LNCAP (cell line): Measurements from ENCODE around the gene SYNC.

Source experiments
- CTCF ChIP-seq: fragments of 450-650 bp; IDR thresholded peaks from 2 replicates; pipeline ENCODE4 v1.5.1; 2017; ENCODE audit warnings: mild to moderate bottlenecking

The SYNC gene

GRCh38 chr1:32733582-32734321, 31.2 kb upstream of the SYNC start:
- no peak for TF ChIP-seq CTCF

GRCh38 chr1:32729254-32730046, 26.9 kb upstream of the SYNC start:
- no peak for TF ChIP-seq CTCF

GRCh38 chr1:32728413-32729077, 26.0 kb upstream of the SYNC start:
- no peak for TF ChIP-seq CTCF

GRCh38 chr1:32727876-32728275, 25.3 kb upstream of the SYNC start:
- no peak for TF ChIP-seq CTCF

GRCh38 chr1:32725615-32725982, 23.0 kb upstream of the SYNC start:
- no peak for TF ChIP-seq CTCF

GRCh38 chr1:32724678-32725614, 22.4 kb upstream of the SYNC start:
- no peak for TF ChIP-seq CTCF
